Measurements from ENCODE around the gene SHTN1.

The SHTN1 gene

GRCh38 chr10:116968331-116968730 is 36.7 kb downstream of the SHTN1 start:
- no peak overlapping the region for H3K27ac ChIP-seq (ENCODE audit: low read depth, low read length)
- H3K9me3 ChIP-seq (ENCODE audit: control insufficient read depth in 5 of 5, low read length in 5 of 5): no peaks in the 10 kb centered on the region
- no peaks in the 10 kb centered on the region for H3K27me3 ChIP-seq (ENCODE audit: control insufficient read depth in 5 of 5, insufficient read depth in 4 of 5, low read length in 5 of 5)
- no peak overlapping the region for H3K9ac ChIP-seq (ENCODE audit: low read length in 5 of 5)
- H3K4me3 ChIP-seq (ENCODE audit: low read depth in 1 of 5, low read length in 5 of 5): no peak overlapping the region
- peaks cover 0 to 15% (median 0%) of the 10 kb centered on the region in 5 donors for H3K36me3 ChIP-seq (ENCODE audit: control insufficient read depth in 5 of 5, insufficient read depth in 5 of 5, low read length in 5 of 5)
- H3K4me1 ChIP-seq (ENCODE audit: control insufficient read depth in 5 of 5, insufficient read depth in 5 of 5, low read length in 5 of 5): no peaks in the 10 kb centered on the region

- Histone ChIP-seq H3K4me1 (ENCODE audit: control insufficient read depth in 5 of 5, insufficient read depth in 5 of 5, low read length in 5 of 5) (no peaks in the 10 kb centered on the region), H3K4me3 (ENCODE audit: low read depth in 1 of 5, low read length in 5 of 5) (no peak overlapping the region), H3K9ac (ENCODE audit: low read length in 5 of 5) (no peak overlapping the region), H3K27me3 (ENCODE audit: control insufficient read depth in 5 of 5, insufficient read depth in 4 of 5, low read length in 5 of 5) (no peaks in the 10 kb centered on the region), H3K27ac (ENCODE audit: low read depth, low read length) (no peak overlapping the region), H3K9me3 (ENCODE audit: control insufficient read depth in 5 of 5, low read length in 5 of 5) (no peaks in the 10 kb centered on the region), H3K36me3 (ENCODE audit: control insufficient read depth in 5 of 5, insufficient read depth in 5 of 5, low read length in 5 of 5) (peaks cover 0 to 5% (median 0%) of the 10 kb centered on the region in 5 donors)
Observed at GRCh38 chr10:116961406-116962251, 43.4 kb downstream of the SHTN1 start.

- Histone ChIP-seq H3K36me3 (ENCODE audit: control insufficient read depth in 5 of 5, insufficient read depth in 5 of 5, low read length in 5 of 5) (peaks cover 0 to 3% (median 0%) of the 10 kb centered on the region in 5 donors), H3K27ac (ENCODE audit: low read depth, low read length) (no peak overlapping the region), H3K9me3 (ENCODE audit: control insufficient read depth in 5 of 5, low read length in 5 of 5) (no peaks in the 10 kb centered on the region), H3K4me3 (ENCODE audit: low read depth in 1 of 5, low read length in 5 of 5) (no peak overlapping the region), H3K27me3 (ENCODE audit: control insufficient read depth in 5 of 5, insufficient read depth in 4 of 5, low read length in 5 of 5) (no peaks in the 10 kb centered on the region), H3K9ac (ENCODE audit: low read length in 5 of 5) (no peak overlapping the region), H3K4me1 (ENCODE audit: control insufficient read depth in 5 of 5, insufficient read depth in 5 of 5, low read length in 5 of 5) (no peaks in the 10 kb centered on the region)
Observed at GRCh38 chr10:116960066-116960776, 44.8 kb downstream of the SHTN1 start.

- H3K27ac ChIP-seq (ENCODE audit: low read depth, low read length): no peak overlapping the region
- H3K27me3 ChIP-seq (ENCODE audit: control insufficient read depth in 5 of 5, insufficient read depth in 4 of 5, low read length in 5 of 5): no peaks in the 10 kb centered on the region
- H3K9ac ChIP-seq (ENCODE audit: low read length in 5 of 5): no peak overlapping the region
- H3K9me3 ChIP-seq (ENCODE audit: control insufficient read depth in 5 of 5, low read length in 5 of 5): no peaks in the 10 kb centered on the region
- no peaks in the 10 kb centered on the region for H3K4me1 ChIP-seq (ENCODE audit: control insufficient read depth in 5 of 5, insufficient read depth in 5 of 5, low read length in 5 of 5)
- no peak overlapping the region for H3K4me3 ChIP-seq (ENCODE audit: low read depth in 1 of 5, low read length in 5 of 5)
- peaks cover 0 to 6% (median 2%) of the 10 kb centered on the region in 5 donors for H3K36me3 ChIP-seq (ENCODE audit: control insufficient read depth in 5 of 5, insufficient read depth in 5 of 5, low read length in 5 of 5)
Observed at GRCh38 chr10:116952729-116953128, 52.3 kb downstream of the SHTN1 start.

- Histone ChIP-seq H3K36me3 (ENCODE audit: control insufficient read depth in 5 of 5, insufficient read depth in 5 of 5, low read length in 5 of 5) (peaks cover 0 to 8% (median 3%) of the 10 kb centered on the region in 5 donors), H3K9me3 (ENCODE audit: control insufficient read depth in 5 of 5, low read length in 5 of 5) (no peaks in the 10 kb centered on the region), H3K4me1 (ENCODE audit: control insufficient read depth in 5 of 5, insufficient read depth in 5 of 5, low read length in 5 of 5) (peaks cover 0 to 4% (median 0%) of the 10 kb centered on the region in 5 donors), H3K4me3 (ENCODE audit: low read depth in 1 of 5, low read length in 5 of 5) (no peak overlapping the region), H3K9ac (ENCODE audit: low read length in 5 of 5) (no peak overlapping the region), H3K27ac (ENCODE audit: low read depth, low read length) (no peak overlapping the region), H3K27me3 (ENCODE audit: control insufficient read depth in 5 of 5, insufficient read depth in 4 of 5, low read length in 5 of 5) (no peaks in the 10 kb centered on the region)
Observed at GRCh38 chr10:116948530-116948870, 56.5 kb downstream of the SHTN1 start.

- Histone ChIP-seq H3K27ac (ENCODE audit: low read depth, low read length) (no peak overlapping the region), H3K27me3 (ENCODE audit: control insufficient read depth in 5 of 5, insufficient read depth in 4 of 5, low read length in 5 of 5) (no peaks in the 10 kb centered on the region), H3K4me1 (ENCODE audit: control insufficient read depth in 5 of 5, insufficient read depth in 5 of 5, low read length in 5 of 5) (peaks cover 0 to 4% (median 0%) of the 10 kb centered on the region in 5 donors), H3K9me3 (ENCODE audit: control insufficient read depth in 5 of 5, low read length in 5 of 5) (no peaks in the 10 kb centered on the region), H3K36me3 (ENCODE audit: control insufficient read depth in 5 of 5, insufficient read depth in 5 of 5, low read length in 5 of 5) (peaks cover 0 to 9% (median 5%) of the 10 kb centered on the region in 5 donors), H3K4me3 (ENCODE audit: low read depth in 1 of 5, low read length in 5 of 5) (no peak overlapping the region), H3K9ac (ENCODE audit: low read length in 5 of 5) (no peak overlapping the region)
Observed at GRCh38 chr10:116947841-116948529, 57.0 kb downstream of the SHTN1 start.

- Histone ChIP-seq H3K36me3 (ENCODE audit: control insufficient read depth in 5 of 5, insufficient read depth in 5 of 5, low read length in 5 of 5) (peaks cover 0 to 12% (median 5%) of the 10 kb centered on the region in 5 donors), H3K27ac (ENCODE audit: low read depth, low read length) (no peak overlapping the region), H3K4me1 (ENCODE audit: control insufficient read depth in 5 of 5, insufficient read depth in 5 of 5, low read length in 5 of 5) (peaks cover 0 to 4% (median 0%) of the 10 kb centered on the region in 5 donors), H3K9me3 (ENCODE audit: control insufficient read depth in 5 of 5, low read length in 5 of 5) (no peaks in the 10 kb centered on the region), H3K27me3 (ENCODE audit: control insufficient read depth in 5 of 5, insufficient read depth in 4 of 5, low read length in 5 of 5) (no peaks in the 10 kb centered on the region), H3K9ac (ENCODE audit: low read length in 5 of 5) (no peak overlapping the region), H3K4me3 (ENCODE audit: low read depth in 1 of 5, low read length in 5 of 5) (no peak overlapping the region)
Observed at GRCh38 chr10:116944911-116945310, 60.1 kb downstream of the SHTN1 start.

GRCh38 chr10:116931806-116932205 is 73.2 kb downstream of the SHTN1 start:
- peaks cover 0 to 8% (median 4%) of the 10 kb centered on the region in 5 donors for H3K36me3 ChIP-seq (ENCODE audit: control insufficient read depth in 5 of 5, insufficient read depth in 5 of 5, low read length in 5 of 5)
- H3K4me3 ChIP-seq (ENCODE audit: low read depth in 1 of 5, low read length in 5 of 5): no peak overlapping the region
- H3K27ac ChIP-seq (ENCODE audit: low read depth, low read length): no peak overlapping the region

GRCh38 chr10:116926426-116926825 is 78.6 kb downstream of the SHTN1 start:
- Histone ChIP-seq H3K9me3 (ENCODE audit: control insufficient read depth in 5 of 5, low read length in 5 of 5) (no peaks in the 10 kb centered on the region), H3K27ac (ENCODE audit: low read depth, low read length) (no peak overlapping the region), H3K36me3 (ENCODE audit: control insufficient read depth in 5 of 5, insufficient read depth in 5 of 5, low read length in 5 of 5) (peaks cover 0 to 9% (median 4%) of the 10 kb centered on the region in 5 donors), H3K27me3 (ENCODE audit: control insufficient read depth in 5 of 5, insufficient read depth in 4 of 5, low read length in 5 of 5) (no peaks in the 10 kb centered on the region), H3K9ac (ENCODE audit: low read length in 5 of 5) (no peak overlapping the region), H3K4me1 (ENCODE audit: control insufficient read depth in 5 of 5, insufficient read depth in 5 of 5, low read length in 5 of 5) (no peaks in the 10 kb centered on the region), H3K4me3 (ENCODE audit: low read depth in 1 of 5, low read length in 5 of 5) (no peak overlapping the region)

More at GRCh38 chr10:116931806-116932205, 73.2 kb downstream of the SHTN1 start:
- H3K9ac ChIP-seq (ENCODE audit: low read length in 5 of 5): no peak overlapping the region
- no peaks in the 10 kb centered on the region for H3K4me1 ChIP-seq (ENCODE audit: control insufficient read depth in 5 of 5, insufficient read depth in 5 of 5, low read length in 5 of 5)
- H3K27me3 ChIP-seq (ENCODE audit: control insufficient read depth in 5 of 5, insufficient read depth in 4 of 5, low read length in 5 of 5): no peaks in the 10 kb centered on the region
- H3K9me3 ChIP-seq (ENCODE audit: control insufficient read depth in 5 of 5, low read length in 5 of 5): no peaks in the 10 kb centered on the region
